ENCODE data around the gene CXCR6.

DNA sequence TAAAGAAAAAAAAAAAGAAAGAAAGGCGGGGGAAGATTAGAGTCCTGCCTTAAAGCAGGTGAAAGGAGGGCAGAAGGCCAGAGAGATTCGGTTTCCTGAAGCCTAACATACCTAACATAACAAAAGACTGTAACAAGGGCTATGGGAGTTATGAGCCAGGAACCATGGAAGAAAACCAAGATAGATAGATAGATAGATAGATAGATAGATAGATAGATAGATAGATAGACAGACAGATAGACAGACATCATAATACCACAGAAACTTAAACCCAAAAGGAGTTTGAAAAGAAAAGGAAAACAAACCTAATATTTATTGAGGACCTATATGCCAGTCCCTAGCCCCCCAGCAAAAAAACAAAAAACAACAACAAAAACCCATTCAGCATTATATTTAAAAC, 54.7 kb downstream of the CXCR6 start:
- TF ChIP-seq, protein P1, sequence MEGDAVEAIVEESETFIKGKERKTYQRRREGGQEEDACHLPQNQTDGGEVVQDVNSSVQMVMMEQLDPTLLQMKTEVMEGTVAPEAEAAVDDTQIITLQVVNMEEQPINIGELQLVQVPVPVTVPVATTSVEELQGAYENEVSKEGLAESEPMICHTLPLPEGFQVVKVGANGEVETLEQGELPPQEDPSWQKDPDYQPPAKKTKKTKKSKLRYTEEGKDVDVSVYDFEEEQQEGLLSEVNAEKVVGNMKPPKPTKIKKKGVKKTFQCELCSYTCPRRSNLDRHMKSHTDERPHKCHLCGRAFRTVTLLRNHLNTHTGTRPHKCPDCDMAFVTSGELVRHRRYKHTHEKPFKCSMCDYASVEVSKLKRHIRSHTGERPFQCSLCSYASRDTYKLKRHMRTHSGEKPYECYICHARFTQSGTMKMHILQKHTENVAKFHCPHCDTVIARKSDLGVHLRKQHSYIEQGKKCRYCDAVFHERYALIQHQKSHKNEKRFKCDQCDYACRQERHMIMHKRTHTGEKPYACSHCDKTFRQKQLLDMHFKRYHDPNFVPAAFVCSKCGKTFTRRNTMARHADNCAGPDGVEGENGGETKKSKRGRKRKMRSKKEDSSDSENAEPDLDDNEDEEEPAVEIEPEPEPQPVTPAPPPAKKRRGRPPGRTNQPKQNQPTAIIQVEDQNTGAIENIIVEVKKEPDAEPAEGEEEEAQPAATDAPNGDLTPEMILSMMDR (tag by site-specific recombination; IDR thresholded peaks at IDR 0.05): no peak
- TF ChIP-seq, protein P2, sequence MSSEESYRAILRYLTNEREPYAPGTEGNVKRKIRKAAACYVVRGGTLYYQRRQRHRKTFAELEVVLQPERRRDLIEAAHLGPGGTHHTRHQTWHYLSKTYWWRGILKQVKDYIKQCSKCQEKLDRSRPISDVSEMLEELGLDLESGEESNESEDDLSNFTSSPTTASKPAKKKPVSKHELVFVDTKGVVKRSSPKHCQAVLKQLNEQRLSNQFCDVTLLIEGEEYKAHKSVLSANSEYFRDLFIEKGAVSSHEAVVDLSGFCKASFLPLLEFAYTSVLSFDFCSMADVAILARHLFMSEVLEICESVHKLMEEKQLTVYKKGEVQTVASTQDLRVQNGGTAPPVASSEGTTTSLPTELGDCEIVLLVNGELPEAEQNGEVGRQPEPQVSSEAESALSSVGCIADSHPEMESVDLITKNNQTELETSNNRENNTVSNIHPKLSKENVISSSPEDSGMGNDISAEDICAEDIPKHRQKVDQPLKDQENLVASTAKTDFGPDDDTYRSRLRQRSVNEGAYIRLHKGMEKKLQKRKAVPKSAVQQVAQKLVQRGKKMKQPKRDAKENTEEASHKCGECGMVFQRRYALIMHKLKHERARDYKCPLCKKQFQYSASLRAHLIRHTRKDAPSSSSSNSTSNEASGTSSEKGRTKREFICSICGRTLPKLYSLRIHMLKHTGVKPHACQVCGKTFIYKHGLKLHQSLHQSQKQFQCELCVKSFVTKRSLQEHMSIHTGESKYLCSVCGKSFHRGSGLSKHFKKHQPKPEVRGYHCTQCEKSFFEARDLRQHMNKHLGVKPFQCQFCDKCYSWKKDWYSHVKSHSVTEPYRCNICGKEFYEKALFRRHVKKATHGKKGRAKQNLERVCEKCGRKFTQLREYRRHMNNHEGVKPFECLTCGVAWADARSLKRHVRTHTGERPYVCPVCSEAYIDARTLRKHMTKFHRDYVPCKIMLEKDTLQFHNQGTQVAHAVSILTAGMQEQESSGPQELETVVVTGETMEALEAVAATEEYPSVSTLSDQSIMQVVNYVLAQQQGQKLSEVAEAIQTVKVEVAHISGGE (tag by site-specific recombination; conservative IDR thresholded peaks at IDR 0.05; ENCODE audit: low read depth): no peak
